IMR-90 (cell line): ENCODE data around the gene CCM2. TPM values are rescaled to one million over a fixed set of nuclear protein-coding genes. Genes with fewer than 3 reads are reported as not detected.

Experiments
- ATAC-seq: fragments of 200-7000 bp; cut with Tn5 transposase; 2 replicates; pipeline ENCODE4 v1.9.1; 2020; ENCODE audit warnings: low read depth, mild to moderate bottlenecking, moderate library complexity
- BruUV-seq: library from RNA; stranded (reverse); fragments of 400-500 nt; replicated peaks from 2 replicates; lab custom pipeline; 2021; lab: Mats Ljungman, UMichigan
- CTCF ChIA-PET: fragments of 300-600 bp; formaldehyde crosslinking; extraction: SDS; loops from one replicate; lab custom pipeline; 2021; ENCODE audit warnings: antibody characterized with exemption; lab: Yijun Ruan, JAX
- POLR2A ChIA-PET: fragments of 300-600 bp; sonication (Branson Sonifier 250); formaldehyde crosslinking; loops from one replicate; lab custom pipeline; 2022; ENCODE audit warnings: antibody characterized with exemption; ENCODE audit not compliant: unreplicated experiment; lab: Charles Lee
- DNase-seq: peaks from one replicate; pipeline ENCODE4 v3.0.0; 2013
- H2AFZ ChIP-seq: replicated peaks from 2 replicates; pipeline ENCODE3; 2013; ENCODE audit warnings: low read length, mild to moderate bottlenecking; ENCODE audit not compliant: poor library complexity
- H2AK5ac ChIP-seq: 2 replicates; pipeline ENCODE4 v1.6.1; 2013; ENCODE audit warnings: low read depth, low read length, inconsistent platforms
- H2AK9ac ChIP-seq: replicated peaks from 2 replicates; pipeline ENCODE3; 2013; ENCODE audit warnings: mild to moderate bottlenecking, low read depth, low read length, moderate library complexity; ENCODE audit not compliant: poor library complexity
- H2BK120ac ChIP-seq: 2 replicates; pipeline ENCODE4 v1.6.1; 2013; ENCODE audit warnings: low read depth, low read length, inconsistent platforms
- H2BK15ac ChIP-seq: 3 replicates; pipeline ENCODE4 v1.6.1; 2013; ENCODE audit warnings: low read depth, low read length, inconsistent platforms
- H2BK20ac ChIP-seq: 2 replicates; pipeline ENCODE4 v1.6.1; 2013; ENCODE audit warnings: low read depth, mild to moderate bottlenecking, inconsistent platforms, low read length, moderate library complexity
- H2BK5ac ChIP-seq: 2 replicates; pipeline ENCODE4 v1.6.1; 2013; ENCODE audit warnings: mild to moderate bottlenecking, low read depth, low read length, inconsistent platforms; ENCODE audit not compliant: poor library complexity, severe bottlenecking
- H3K14ac ChIP-seq: replicated peaks from 2 replicates; pipeline ENCODE4 v1.6.1; 2013; ENCODE audit warnings: low read depth, low read length, inconsistent platforms
- H3K18ac ChIP-seq: 2 replicates; pipeline ENCODE4 v1.6.1; 2013; ENCODE audit warnings: low read depth, low read length, control low read depth
- H3K23ac ChIP-seq: 2 replicates; pipeline ENCODE4 v1.6.1; 2013; ENCODE audit warnings: low read depth, low read length, inconsistent platforms
- H3K27ac ChIP-seq: 2 replicates; pipeline ENCODE4 v1.5.1; 2013; ENCODE audit warnings: mild to moderate bottlenecking, control low read depth, low read length; ENCODE audit not compliant: insufficient read depth
- H3K27me3 ChIP-seq: 2 replicates; pipeline ENCODE4 v1.6.1; 2013; ENCODE audit warnings: low read length; ENCODE audit not compliant: control insufficient read depth, insufficient read depth
- H3K36me3 ChIP-seq: 2 replicates; pipeline ENCODE4 v1.6.1; 2013; ENCODE audit warnings: low read length, mixed read lengths; ENCODE audit not compliant: control insufficient read depth, insufficient read depth
- H3K4ac ChIP-seq: 2 replicates; pipeline ENCODE4 v1.6.1; 2013; ENCODE audit warnings: low read depth, low read length, inconsistent platforms
- H3K4me1 ChIP-seq: 2 replicates; pipeline ENCODE4 v1.6.1; 2013; ENCODE audit warnings: low read length, mixed read lengths; ENCODE audit not compliant: control insufficient read depth, insufficient read depth
- H3K4me2 ChIP-seq: 2 replicates; pipeline ENCODE4 v1.6.1; 2013; ENCODE audit warnings: low read depth, mild to moderate bottlenecking, control low read depth, low read length, moderate library complexity
- H3K4me3 ChIP-seq: 2 replicates; pipeline ENCODE4 v1.5.1; 2013; ENCODE audit warnings: low read depth, mild to moderate bottlenecking, control low read depth, low read length, moderate library complexity; ENCODE audit not compliant: insufficient read depth
- H3K56ac ChIP-seq: 2 replicates; pipeline ENCODE4 v1.6.1; 2013; ENCODE audit warnings: low read length, inconsistent platforms; ENCODE audit not compliant: insufficient read depth; ENCODE audit errors: extremely low read depth
- H3K79me1 ChIP-seq, 2 experiments: 2 replicates each; pipeline ENCODE4 v1.6.1; 2013; ENCODE audit warnings: low read length in 2 of 2, inconsistent platforms in 1 of 2, low read depth in 1 of 2
- H3K9ac ChIP-seq: 2 replicates; pipeline ENCODE4 v1.6.1; 2013; ENCODE audit warnings: low read depth, low read length, control low read depth
- H3K9me1 ChIP-seq: 2 replicates; pipeline ENCODE4 v1.6.1; 2013; ENCODE audit warnings: low read length, inconsistent platforms; ENCODE audit not compliant: insufficient read depth
- H3K9me3 ChIP-seq: 2 replicates; pipeline ENCODE4 v1.6.1; 2013; ENCODE audit warnings: low read length; ENCODE audit not compliant: control insufficient read depth, insufficient read depth
- H4K20me1 ChIP-seq: 2 replicates; pipeline ENCODE4 v1.6.1; 2013; ENCODE audit warnings: low read length, inconsistent platforms; ENCODE audit not compliant: insufficient read depth
- H4K5ac ChIP-seq: 2 replicates; pipeline ENCODE4 v1.6.1; 2013; ENCODE audit warnings: mild to moderate bottlenecking, low read depth, low read length, control low read depth
- H4K8ac ChIP-seq, 2 experiments: 2 replicates each; pipeline ENCODE4 v1.6.1; 2013; ENCODE audit warnings: low read depth in 2 of 2, low read length in 2 of 2, control low read depth in 1 of 2, inconsistent platforms in 1 of 2
- H4K91ac ChIP-seq: 2 replicates; pipeline ENCODE4 v1.6.1; 2013; ENCODE audit warnings: low read depth, low read length, inconsistent platforms; ENCODE audit not compliant: insufficient read depth
- BHLHE40 ChIP-seq: fragments of 150-350 bp; IDR thresholded peaks from 2 replicates; pipeline ENCODE4 v1.6.1; 2016; ENCODE audit warnings: mild to moderate bottlenecking, low read depth, low read length
- CEBPB ChIP-seq: IDR thresholded peaks from 2 replicates; pipeline ENCODE4 v1.6.1; 2012; ENCODE audit warnings: low read depth, low read length, improper control_type of control experiment
- CTCF ChIP-seq: conservative IDR thresholded peaks from 2 replicates; pipeline ENCODE4 v1.5.1; 2012; ENCODE audit warnings: mild to moderate bottlenecking, low read depth, low read length, improper control_type of control experiment
- ELK1 ChIP-seq: fragments of 150-350 bp; IDR thresholded peaks from 2 replicates; pipeline ENCODE4 v1.6.1; 2016; ENCODE audit warnings: low read depth, mild to moderate bottlenecking, low read length, moderate library complexity, borderline replicate concordance
- FOS ChIP-seq: fragments of 150-350 bp; IDR thresholded peaks from 2 replicates; pipeline ENCODE4 v1.6.1; 2016; ENCODE audit warnings: low read depth, low read length
- MAFK ChIP-seq: IDR thresholded peaks from 2 replicates; pipeline ENCODE4 v1.6.1; 2012; ENCODE audit warnings: low read depth, low read length, improper control_type of control experiment
- MAZ ChIP-seq: IDR thresholded peaks from 2 replicates; pipeline ENCODE4 v1.6.1; 2012; ENCODE audit warnings: low read depth, mild to moderate bottlenecking, low read length, improper control_type of control experiment, moderate library complexity, borderline replicate concordance
- MXI1 ChIP-seq: IDR thresholded peaks from 2 replicates; pipeline ENCODE4 v1.6.1; 2012; ENCODE audit warnings: low read depth, mild to moderate bottlenecking, low read length, moderate library complexity, borderline replicate concordance
- NFE2L2 ChIP-seq: fragments of 150-350 bp; IDR thresholded peaks from 2 replicates; pipeline ENCODE4 v1.6.1; 2016; ENCODE audit warnings: low read depth, mild to moderate bottlenecking, low read length
- POLR2A ChIP-seq: IDR thresholded peaks from 2 replicates; pipeline ENCODE4 v1.6.1; 2012; ENCODE audit warnings: mild to moderate bottlenecking, low read depth, low read length
- RCOR1 ChIP-seq: IDR thresholded peaks from 2 replicates; pipeline ENCODE4 v1.6.1; 2012; ENCODE audit warnings: mild to moderate bottlenecking, low read length, improper control_type of control experiment; ENCODE audit not compliant: insufficient replicate concordance
- RFX5 ChIP-seq: IDR thresholded peaks from 2 replicates; pipeline ENCODE4 v1.8.0; 2012; ENCODE audit warnings: low read depth, mild to moderate bottlenecking, low read length, moderate library complexity
- SMC3 ChIP-seq: fragments of 150-350 bp; IDR thresholded peaks from 2 replicates; pipeline ENCODE4 v1.6.1; 2016; ENCODE audit warnings: low read depth, mild to moderate bottlenecking, antibody characterized with exemption, low read length, moderate library complexity
- USF2 ChIP-seq: fragments of 150-350 bp; IDR thresholded peaks from 2 replicates; pipeline ENCODE4 v1.6.1; 2017; ENCODE audit warnings: mild to moderate bottlenecking, antibody characterized with exemption, low read length, low read depth
- WGBS, 2 experiments: methylation state at CpG; one replicate each; pipeline versions ENCODE4 v1.1.5 to v1.1.7; 2013; ENCODE audit warnings: missing lambda C conversion rate in 2 of 2; ENCODE audit not compliant: insufficient read length in 1 of 2; ENCODE audit errors: extremely low coverage in 2 of 2; 5-methylcytosine and 5-hydroxymethylcytosine counted together
- dilution Hi-C: fragments of 300-500 bp; cut with HindIII; formaldehyde crosslinking; loops from one replicate; pipeline ENCODE4 v1.14.3; 2018; ENCODE audit warnings: low sequenced_read_pairs; ENCODE audit not compliant: unreplicated experiment
- in situ Hi-C: fragments of 300-500 bp; cut with MboI; formaldehyde crosslinking; loops from 3 replicates; pipeline ENCODE4 v1.14.3; 2019; ENCODE audit warnings: low sequenced_read_pairs, inconsistent platforms, mixed read lengths
- intact Hi-C: fragments of 100-400 bp; cut with micrococcal nuclease; formaldehyde crosslinking; loops from 2 replicates; pipeline ENCODE4 v1.10.0; 2022
- polyA plus RNA-seq, 3 experiments: library from polyadenylated mRNA; depleted of rRNA; stranded (reverse); fragments of >200 nt; gene quantifications; 2 replicates each; pipeline ENCODE4 v1.2.3, GENCODE V29; 2012; ENCODE audit warnings: low replicate concordance in 1 of 3
- total RNA-seq: library from RNA; depleted of rRNA; stranded (reverse); fragments of >200 nt; gene quantifications from 2 replicates; pipeline ENCODE4 v1.2.3, GENCODE V29; 2012

CCM2 gene
- total and polyA plus RNA-seq, 2 of the 4 experiments (the other 2 are of a cell fraction), result 65.2 to 78.5 TPM

- Histone ChIP-seq H4K91ac (no peak overlapping the region), H2AK9ac (no peak overlapping the region), H3K56ac (no peak overlapping the region), H3K27me3 (peaks cover 15% of the 10 kb centered on the region), H3K18ac (no peak overlapping the region), H2AFZ (no peak overlapping the region), H3K79me1 (no peaks in the 10 kb centered on the region), H2BK5ac (no peak overlapping the region), H3K36me3 (no peaks in the 10 kb centered on the region), H3K9ac (no peak overlapping the region), H3K14ac (no peak overlapping the region), H3K9me3 (no peaks in the 10 kb centered on the region), H3K4me1 (no peaks in the 10 kb centered on the region), H3K23ac (no peak overlapping the region), H4K8ac (no peak overlapping the region), H2BK120ac (no peak overlapping the region), H4K5ac (no peak overlapping the region), H2BK20ac (no peak overlapping the region), H2AK5ac (no peak overlapping the region), H3K4me3 (no peak overlapping the region), H4K20me1 (no peaks in the 10 kb centered on the region), H3K27ac (no peak overlapping the region), H3K9me1 (no peaks in the 10 kb centered on the region), H2BK15ac (no peak overlapping the region), H3K4ac (no peak overlapping the region), H3K4me2 (no peak overlapping the region)
- TF ChIP-seq SMC3 (no peak), BHLHE40 (no peak), FOS (no peak), NFE2L2 (no peak), USF2 (no peak), RFX5 (no peak), MAFK (no peak), POLR2A (no peak), MXI1 (no peak), ELK1 (no peak), RCOR1 (no peak), CEBPB (no peak), MAZ (no peak), CTCF (no peak)
- in situ Hi-C loops (no loop called here), intact Hi-C loops (no loop called here), dilution Hi-C loops (no loop called here)
- no TSS peak for BruUV-seq
- 86% methylated on average over 5 of the region's 11 CpGs; no CpG with 5 or more reads in 1 of the 2 experiments for WGBS, 2 experiments
- no peak for DNase-seq
- POLR2A ChIA-PET, result no interaction called here
- ATAC-seq, result no peak
- CTCF ChIA-PET, result no interaction called here
Observed at GRCh38 chr7:45125193-45125904, 125.3 kb downstream of the CCM2 start.
